Ishikawa (cell line): ENCODE results near the gene FCMR.

Experiments used
- CEBPB ChIP-seq: IDR thresholded peaks from 2 replicates; pipeline ENCODE4 v1.6.1; 2012
- CREB1 ChIP-seq: IDR thresholded peaks from 2 replicates; pipeline ENCODE4 v1.6.1; 2012; ENCODE audit warnings: low read depth
- TAF1 ChIP-seq: IDR thresholded peaks from 2 replicates; pipeline ENCODE4 v1.6.1; 2012; ENCODE audit warnings: low read depth, mild to moderate bottlenecking
- TCF12 ChIP-seq: IDR thresholded peaks from 2 replicates; pipeline ENCODE4 v1.6.1; 2012; ENCODE audit warnings: low read depth
- YY1 ChIP-seq: IDR thresholded peaks from 2 replicates; pipeline ENCODE4 v1.6.1; 2012; ENCODE audit warnings: low read depth

DNA sequence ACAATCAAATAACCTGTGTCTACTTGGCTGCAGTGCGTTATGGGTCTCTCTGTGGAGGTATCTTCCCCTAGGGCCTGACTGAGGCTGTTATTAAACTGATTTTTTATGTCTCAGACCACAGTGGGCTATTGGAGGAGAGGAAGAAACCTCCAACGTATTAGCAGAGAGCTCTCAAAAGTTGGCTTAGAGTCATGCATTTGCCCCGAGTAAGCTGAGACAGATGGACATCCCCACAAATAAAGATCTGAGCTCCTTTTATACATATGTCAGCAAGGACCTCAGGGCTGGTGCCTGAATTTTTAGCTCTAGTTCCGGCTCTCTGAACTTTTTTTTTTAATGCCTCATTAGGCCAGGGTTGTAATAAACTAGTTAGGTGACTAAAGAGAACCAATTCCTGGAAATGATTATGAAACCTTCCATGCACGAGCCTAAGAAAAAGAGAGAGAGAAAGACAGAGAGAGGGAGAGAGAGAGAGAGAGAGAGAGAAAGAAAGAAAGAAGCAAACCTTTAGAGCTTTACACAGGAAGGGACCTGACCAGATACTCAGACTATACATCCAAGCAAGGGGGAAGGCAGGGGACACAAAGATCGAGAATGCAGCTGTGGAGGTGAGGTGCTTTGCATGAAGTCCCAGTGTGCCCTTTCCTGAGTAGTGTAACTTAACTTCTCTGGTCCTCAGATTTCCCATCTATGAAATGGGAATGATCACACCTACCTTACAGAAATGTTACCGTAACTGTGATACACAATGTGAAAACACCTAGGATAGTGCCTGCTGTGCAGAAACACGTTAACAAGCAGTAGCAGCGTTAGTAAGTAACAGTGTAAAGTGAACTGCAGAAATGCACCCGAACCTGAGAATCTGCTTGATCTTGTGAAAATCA lies 33.0 kb upstream of the FCMR start:
- no peak for TF ChIP-seq TCF12
- TF ChIP-seq CEBPB = no peak
- TF ChIP-seq YY1 = no peak
- TF ChIP-seq TAF1 = no peak
- TF ChIP-seq CREB1 = no peak
